Adipose tissue (tissue), 3 donors: ENCODE measurements around the gene GABRD. TPM values are rescaled to one million over a fixed set of nuclear protein-coding genes. Genes with fewer than 3 reads are reported as not detected.
"Not testable (repeated sequence)": the region's sequence is repeated elsewhere in the genome, so short reads cannot be mapped to it uniquely, and the experiment has no call there.

Experiments used
- H3K27ac ChIP-seq: one replicate; pipeline ENCODE4 v1.5.1; 2013; ENCODE audit warnings: low read depth, low read length
- WGBS, 3 donors: extraction: QIAGEN DNeasy Blood & Tissue Kit; methylation state at CpG; one replicate each; pipeline ENCODE4 v1.1.7; 2013; 5-methylcytosine and 5-hydroxymethylcytosine counted together
- polyA plus RNA-seq, 3 donors: library from polyadenylated mRNA; stranded (reverse); fragments of 200-250 nt; gene quantifications; one replicate each; pipeline ENCODE4 v1.2.3, GENCODE V29; 2013
- donor health status: healthy with polysubstance abuse.
- donor health status: Bipolar disorder and iron deficiency.
- donor health status: healthy.

GABRD gene, protein sequence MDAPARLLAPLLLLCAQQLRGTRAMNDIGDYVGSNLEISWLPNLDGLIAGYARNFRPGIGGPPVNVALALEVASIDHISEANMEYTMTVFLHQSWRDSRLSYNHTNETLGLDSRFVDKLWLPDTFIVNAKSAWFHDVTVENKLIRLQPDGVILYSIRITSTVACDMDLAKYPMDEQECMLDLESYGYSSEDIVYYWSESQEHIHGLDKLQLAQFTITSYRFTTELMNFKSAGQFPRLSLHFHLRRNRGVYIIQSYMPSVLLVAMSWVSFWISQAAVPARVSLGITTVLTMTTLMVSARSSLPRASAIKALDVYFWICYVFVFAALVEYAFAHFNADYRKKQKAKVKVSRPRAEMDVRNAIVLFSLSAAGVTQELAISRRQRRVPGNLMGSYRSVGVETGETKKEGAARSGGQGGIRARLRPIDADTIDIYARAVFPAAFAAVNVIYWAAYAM
- polyA plus RNA-seq, result under 1 TPM in 2 of 3 donors, not detected in 1; 0.28 to 0.30 TPM

DNA sequence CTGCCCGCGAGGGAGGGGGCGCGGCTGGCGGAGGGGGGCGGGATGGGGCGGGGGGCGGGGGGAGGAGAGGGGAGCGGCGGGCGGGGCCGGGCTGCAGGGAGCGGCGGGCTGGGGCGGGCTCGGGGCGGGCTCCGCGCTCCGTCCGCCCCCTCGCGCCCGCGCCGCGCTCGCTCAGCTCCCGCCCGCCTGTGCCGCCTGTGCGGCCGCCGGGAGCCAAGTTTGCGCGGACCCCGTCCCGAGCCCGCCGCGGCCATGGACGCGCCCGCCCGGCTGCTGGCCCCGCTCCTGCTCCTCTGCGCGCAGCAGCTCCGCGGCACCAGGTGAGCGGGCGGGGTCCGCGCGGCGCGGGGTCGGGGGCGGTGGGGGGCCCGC lies at the start of gene GABRD:
GABRD (plus strand) TSS at position 174 of the 372 bp plus-strand sequence; CDS start at position 253, 79 bp downstream.
- no peak within 1 kb of the TSS for H3K27ac ChIP-seq
- 1% methylated on average over 19 to 45 of the region's 60 CpGs; no CpG with 5 or more reads in 1 of the 3 donors for WGBS, 3 donors

DNA sequence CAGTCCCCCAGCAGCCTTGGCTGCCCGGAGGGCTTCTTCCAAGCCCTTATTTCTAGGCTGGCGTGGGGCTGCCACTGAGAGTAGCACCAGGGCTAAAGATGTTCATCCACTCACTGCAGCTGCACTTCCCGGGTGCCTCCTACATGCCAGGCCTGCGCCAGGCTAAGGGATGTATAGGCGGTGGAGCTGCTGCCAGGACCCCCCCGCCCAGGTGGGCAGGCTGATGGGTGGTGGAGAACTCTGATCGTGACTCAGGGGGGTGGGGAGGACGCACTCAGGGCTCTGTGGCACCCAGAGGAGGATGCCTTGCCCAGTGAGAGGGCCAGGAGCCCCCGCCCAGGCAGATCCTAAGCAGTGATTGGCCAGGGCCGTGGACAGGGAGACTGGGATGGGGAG lies 49.6 kb upstream of the GABRD start:
- no peak overlapping the region for H3K27ac ChIP-seq
- WGBS, 3 donors, result 71 to 77% (median 76%) methylated on average over 10 of the region's 10 CpGs

DNA sequence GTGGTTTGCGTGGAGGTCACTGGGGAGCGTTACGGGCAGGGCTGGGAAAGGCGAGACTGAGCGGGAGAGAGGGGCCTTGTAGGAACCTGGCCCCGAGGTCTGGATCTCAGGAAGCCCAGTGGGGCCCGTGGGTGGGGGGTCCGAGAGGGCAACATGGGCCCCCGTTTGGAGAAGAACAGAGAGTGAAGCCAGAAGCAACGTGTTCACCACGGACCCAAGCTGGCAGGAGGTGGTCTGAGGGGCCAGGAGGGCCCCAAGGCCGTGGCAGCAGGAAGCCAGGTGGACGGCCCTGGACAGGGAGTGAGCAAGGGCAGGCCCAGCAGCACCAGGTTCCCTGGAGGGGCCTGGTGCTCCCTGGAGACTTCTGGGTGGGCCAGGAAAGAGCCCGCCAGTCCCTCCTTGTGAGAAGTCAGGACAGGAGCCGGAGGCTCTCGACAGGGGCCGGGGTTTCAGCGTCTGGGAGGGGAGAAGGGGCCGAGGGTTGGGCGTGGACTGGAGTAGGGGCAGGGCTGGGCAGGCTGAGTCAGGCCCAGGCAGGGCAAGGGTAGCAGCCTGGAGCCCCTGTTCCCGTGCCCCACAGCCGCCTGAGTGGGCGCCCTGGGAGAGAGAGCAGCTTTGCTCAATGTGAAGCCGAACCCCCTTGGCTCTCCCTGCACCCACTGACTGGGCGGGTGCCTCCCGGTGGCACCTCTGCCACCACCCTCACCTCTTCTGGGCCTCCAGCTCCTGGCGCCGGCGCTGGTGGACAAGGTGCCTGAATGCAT lies 49.0 kb upstream of the GABRD start:
- H3K27ac ChIP-seq, result no peak overlapping the region
- WGBS, 3 donors, result 74 to 77% (median 76%) methylated on average over 25 to 29 of the region's 29 CpGs

DNA sequence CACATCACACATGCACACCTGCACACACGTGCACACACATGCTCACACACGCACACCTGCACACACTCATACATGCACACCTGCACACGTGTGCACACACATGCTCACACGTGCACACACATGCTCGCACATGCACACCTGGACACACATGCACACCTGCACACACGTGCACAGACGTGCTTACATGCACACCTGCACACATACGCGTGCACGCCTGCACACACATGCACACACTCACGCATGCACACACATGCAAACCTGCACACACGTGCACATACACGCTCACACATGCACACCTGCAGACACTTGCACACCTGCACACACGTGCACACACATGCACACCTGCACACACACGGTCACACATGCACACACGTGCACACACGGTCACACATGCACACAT lies 48.1 kb upstream of the GABRD start:
- 86 to 91% (median 90%) methylated on average over 17 of the region's 17 CpGs for WGBS, 3 donors
- no peak overlapping the region for H3K27ac ChIP-seq

DNA sequence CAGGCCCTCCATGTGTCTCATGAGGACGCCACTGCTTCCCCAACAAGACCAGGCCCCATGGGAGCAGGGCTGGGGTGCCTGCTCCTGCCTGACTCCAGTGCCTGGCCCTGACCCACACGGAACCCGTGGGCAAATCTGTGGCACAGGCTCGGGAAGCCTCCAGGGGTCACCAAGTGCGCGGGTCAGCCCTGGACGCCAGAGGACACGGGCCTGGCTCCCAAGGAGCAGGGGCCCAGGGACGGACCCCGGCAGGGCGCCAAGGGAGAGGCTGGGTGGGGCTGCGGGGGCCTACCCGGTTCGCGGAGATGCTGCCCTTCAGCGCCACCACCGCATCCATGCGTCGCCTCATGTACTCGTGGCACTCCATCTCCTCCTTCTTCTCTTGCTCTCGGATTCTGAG lies 47.5 kb upstream of the GABRD start:
- H3K27ac ChIP-seq, result no peak overlapping the region
- 89 to 97% (median 91%) methylated on average over 15 to 21 of the region's 21 CpGs for WGBS, 3 donors

DNA sequence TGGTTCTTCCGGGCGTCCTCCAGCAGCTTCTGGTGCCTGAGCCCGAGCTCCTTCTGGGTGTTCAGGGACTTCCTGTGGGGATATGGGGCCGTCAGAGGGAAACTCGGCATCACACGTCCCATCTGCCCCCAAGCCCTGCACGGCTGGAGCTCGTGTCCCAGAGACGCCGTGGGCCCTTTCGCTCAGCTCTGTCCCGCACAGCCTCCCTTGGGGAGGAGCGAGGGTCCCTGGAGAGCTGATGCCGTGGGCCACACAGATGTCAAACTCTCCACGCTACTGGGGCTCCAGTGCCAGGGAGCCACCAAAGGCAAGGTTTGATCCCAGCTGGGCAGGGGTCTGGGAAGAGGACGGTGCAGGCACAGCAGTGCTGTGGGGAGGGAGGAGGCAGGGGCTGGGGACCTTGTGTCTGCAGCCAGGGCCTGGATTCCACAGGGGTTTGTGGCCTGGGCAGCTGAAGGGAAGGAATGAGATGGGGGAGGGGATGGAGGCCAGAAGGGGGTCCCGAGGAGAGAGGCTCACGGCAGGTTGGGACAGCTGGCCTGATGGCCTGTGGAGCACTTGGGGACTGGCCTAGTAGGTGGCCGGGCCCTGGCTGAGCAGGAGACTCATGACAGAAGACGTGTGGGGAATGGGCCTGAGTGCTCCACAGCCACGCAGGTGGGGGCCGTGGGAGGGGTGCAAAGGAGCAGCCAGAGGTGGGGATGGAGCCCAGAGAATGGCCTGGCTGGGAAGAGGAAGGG lies 46.0 kb upstream of the GABRD start:
- H3K27ac ChIP-seq, result no peak overlapping the region
- WGBS, 3 donors, result 67 to 75% (median 69%) methylated on average over 22 of the region's 22 CpGs

DNA sequence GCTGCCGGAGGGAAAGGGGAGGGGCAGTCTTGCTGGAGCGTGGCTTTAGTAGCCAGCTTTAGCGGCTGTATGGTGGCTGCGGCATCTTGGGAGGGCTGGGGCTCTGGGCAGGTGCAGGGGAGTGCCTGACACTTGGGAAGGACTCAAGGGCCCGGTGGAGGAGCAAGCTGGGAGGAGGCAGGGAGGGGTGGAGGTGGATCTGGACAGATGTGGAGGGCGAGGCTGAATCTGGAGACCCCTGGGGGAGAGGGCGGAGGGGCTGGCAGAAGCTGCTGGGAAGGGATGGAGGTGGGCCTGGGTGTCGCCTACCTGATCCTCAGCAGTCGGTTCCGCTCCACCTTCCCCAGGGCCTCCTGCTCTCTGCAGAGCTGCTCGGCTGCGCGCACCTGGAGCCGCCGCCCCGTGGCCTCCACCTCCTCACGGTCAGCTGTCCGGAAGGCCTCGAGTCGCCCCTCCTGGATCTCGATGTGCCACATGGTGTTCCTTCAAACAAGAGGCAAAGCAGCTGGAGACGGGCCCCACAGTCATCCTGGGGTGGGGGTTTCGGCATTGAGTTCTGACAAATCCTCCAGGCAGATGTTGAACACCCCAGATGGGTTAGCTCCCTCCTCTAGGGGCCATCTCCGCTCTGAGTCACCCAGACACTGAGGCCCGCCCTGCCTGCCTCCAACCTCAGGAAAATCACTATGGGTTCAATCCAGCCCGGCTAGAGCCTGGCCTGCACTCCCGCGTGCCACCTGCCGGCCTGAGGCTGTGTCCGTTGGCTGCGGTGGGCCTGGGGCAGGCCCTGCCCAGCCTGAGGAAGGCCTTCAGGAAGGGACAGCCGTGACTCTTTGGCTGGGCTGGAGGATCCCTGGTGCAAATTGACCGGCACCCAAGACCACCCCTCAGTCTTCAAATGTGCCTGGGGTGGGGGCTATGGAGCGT lies 45.2 kb upstream of the GABRD start:
- WGBS, 3 donors, result 80 to 86% (median 84%) methylated on average over 32 to 34 of the region's 34 CpGs

DNA sequence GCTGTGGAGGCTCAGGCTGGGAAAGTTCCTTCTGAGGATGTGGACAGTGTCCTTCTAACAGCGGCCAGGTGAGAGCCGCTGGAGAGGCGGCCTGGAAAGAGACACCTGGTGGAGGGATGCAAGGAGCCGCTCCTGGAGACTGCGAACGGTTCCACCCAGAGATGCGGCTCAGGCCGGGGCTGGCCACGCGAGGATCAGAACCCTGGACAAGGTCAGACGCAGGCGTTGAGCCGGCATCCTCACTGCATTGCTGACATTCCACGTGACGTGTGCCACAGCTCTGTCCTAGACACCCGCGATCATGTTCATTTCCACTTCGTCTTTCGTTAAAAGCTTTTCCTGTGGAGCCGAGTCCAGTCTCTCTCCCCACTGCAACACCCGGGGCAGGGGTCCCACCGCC lies 44.3 kb upstream of the GABRD start:
- WGBS, 3 donors, result 56 to 77% (median 75%) methylated on average over 22 of the region's 22 CpGs
- no peak overlapping the region for H3K27ac ChIP-seq

More for the DNA sequence above, 45.2 kb upstream of the GABRD start:
- H3K27ac ChIP-seq, result no peak overlapping the region

DNA sequence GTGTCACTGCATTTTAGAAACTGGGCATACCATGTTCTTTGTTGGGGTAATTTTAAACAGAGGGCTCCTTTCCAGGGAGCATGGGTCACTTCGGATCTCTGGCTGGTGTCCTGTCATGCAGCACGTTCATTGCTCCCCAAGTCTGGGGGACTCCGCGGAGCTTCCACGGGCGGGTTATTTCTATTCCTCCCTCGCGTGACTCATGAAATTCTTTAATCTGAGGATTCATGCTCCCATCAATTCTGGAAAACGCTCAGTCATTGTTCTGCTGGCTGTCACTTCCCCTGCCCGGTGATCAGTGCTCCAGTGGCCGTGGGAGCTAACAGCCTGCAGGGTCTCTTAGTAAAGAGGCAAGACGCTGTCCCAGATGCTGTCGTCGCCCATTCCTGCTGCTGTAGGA lies 43.6 kb upstream of the GABRD start:
- 66 to 76% (median 71%) methylated on average over 14 of the region's 14 CpGs for WGBS, 3 donors
- no peak overlapping the region for H3K27ac ChIP-seq

DNA sequence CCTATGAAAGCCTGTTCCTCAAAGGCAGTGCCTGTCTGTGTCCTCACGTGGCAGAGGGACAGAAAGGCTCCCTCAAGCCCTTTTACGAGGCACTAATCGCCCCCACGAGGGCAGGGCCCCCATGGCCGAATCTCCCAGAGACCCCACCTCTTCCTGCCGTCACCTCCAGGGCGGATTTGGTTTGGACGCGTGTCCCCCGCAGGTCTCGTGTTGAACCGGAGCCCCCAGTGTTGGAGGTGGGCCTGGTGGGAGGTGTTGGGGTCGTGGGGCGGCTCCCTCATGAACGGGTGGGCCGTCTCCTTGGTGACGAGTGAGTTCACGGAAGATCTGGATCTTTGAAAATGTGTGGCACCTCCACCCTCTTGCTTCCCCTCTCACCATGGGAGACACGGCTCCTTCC lies 43.1 kb upstream of the GABRD start:
- no peak overlapping the region for H3K27ac ChIP-seq
- WGBS, 3 donors, result 81 to 85% (median 83%) methylated on average over 18 to 19 of the region's 19 CpGs

DNA sequence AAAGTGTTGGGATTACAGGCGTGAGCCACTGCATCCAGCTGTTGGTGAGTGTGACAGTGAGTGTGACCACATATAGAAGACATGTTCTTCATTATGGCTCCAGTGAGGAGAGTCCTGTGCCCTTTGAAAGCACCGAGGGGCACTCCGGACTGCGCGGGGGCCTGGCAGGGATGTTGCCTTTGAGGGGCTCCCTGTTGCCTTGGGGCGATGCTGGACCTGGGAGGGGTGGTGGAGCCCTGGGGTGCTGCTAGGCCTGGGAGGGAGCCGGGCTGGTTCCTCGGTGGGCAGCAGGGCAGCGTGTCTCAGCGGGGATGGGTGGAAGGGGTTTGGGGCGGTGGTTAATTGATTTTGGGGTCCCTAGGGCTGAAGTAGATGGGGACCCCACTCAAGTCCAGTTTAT lies 41.0 kb upstream of the GABRD start:
- 72 to 94% (median 92%) methylated on average over 11 of the region's 11 CpGs for WGBS, 3 donors
- no peak overlapping the region for H3K27ac ChIP-seq

DNA sequence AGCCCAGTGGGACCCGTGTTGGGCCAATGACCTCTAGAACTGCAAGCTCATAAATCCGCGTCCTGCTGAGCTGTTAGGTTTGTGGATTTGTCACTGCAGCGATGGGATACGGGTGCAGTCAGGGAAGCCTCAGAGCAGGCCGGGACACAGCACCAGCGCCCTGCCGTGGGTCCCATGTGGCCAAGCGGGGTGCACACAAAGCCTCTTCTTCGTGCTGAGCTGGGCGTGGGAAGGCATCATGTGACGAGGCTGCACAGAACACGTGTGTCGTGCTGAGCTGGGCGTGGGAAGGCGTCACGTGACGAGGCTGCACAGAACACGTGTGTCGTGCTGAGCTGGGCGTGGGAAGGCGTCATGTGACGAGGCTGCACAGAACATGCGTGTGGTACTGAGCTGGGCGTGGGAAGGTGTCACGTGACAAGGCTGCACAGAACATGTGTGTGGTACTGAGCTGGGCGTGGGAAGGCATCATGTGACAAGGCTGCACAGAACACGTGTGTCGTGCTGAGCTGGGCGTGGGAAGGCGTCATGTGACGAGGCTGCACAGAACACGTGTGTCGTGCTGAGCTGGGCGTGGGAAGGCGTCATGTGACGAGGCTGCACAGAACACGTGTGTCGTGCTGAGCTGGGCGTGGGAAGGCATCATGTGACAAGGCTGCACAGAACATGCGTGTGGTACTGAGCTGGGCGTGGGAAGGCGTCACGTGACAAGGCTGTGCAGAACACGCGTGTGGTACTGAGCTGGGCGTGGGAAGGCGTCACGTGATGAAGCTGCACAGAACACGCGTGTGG lies 40.3 kb upstream of the GABRD start:
- WGBS, 3 donors, result 90 to 94% (median 92%) methylated on average over 42 to 48 of the region's 51 CpGs
- H3K27ac ChIP-seq, result not testable (repeated sequence)

DNA sequence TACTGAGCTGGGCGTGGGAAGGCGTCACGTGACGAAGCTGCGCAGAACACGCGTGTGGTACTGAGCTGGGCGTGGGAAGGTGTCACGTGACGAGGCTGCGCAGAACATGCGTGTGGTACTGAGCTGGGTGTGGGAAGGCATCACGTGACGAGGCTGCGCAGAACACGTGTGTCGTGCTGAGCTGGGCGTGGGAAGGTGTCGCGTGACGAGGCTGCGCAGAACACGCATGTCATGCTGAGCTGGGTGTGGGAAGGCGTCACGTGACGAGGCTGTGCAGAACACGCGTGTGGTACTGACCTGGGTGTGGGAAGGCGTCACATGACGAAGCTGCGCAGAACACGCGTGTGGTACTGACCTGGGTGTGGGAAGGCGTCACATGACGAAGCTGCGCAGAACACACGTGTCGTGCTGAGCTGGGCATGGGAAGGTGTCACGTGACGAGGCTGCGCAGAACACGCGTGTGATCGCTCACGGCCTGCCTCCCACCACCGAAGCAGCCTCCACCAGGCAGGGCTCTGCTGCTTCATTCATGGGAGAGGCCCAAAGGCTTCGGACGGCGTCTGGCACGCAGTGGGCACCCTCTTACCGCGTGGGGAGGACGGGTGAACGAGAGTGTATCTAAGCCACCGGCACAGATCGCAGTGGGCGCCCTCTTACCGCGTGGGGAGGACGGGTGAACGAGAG lies 39.5 kb upstream of the GABRD start:
- no peak overlapping the region for H3K27ac ChIP-seq
- WGBS, 3 donors, result 90 to 96% (median 96%) methylated on average over 57 to 61 of the region's 61 CpGs

DNA sequence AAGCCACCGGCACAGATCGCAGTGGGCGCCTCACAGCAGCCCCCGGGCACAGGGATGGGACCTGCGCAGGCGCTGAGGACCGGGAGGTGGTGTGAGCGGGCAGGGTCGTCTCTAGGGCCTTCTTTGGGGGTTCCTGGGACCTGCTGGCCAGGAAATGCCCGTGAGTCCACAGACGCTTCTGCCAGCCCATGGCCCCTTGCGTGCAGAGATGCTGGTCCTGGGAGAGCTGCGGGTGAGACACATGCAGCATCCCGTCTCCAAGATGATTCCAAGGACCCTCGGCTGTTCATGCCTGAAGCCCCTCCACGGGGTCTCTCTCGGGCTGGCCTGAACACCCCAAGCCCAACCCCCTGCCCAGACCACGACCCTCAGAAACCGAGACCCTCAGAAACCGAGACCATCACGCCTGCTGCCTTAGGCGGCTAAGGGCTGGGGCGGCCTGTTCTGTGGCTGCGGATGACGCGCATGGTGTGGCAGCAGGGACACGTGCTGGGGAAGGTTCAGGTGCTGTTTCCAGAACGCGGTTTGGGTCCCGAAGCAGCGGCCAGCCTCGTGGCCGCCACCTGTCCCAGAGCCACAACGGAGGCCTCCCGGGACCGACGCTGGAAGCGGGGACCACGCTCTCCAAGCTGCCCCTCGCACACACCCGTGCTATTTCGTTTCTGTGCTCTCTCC lies 38.5 kb upstream of the GABRD start:
- no peak overlapping the region for H3K27ac ChIP-seq
- WGBS, 3 donors, result 92 to 94% (median 93%) methylated on average over 37 to 42 of the region's 42 CpGs

DNA sequence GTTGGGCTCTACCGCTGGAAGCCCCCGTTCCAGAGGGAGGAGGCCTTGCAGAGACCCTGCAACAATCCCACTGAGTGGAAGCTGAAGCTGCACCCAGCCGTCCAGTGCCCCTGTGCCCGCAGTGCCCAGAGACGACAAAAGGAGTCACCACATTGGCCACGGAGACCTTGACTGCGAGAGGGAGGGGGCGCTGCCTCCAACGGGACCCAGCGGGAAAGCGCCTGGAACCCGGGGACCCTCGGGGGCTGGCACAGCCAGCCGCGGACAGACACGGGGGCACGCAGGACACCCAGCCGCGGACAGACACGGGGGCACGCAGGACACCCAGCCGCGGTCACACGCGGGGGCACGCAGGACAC lies 38.0 kb upstream of the GABRD start:
- no peak overlapping the region for H3K27ac ChIP-seq
- WGBS, 3 donors, result 94 to 96% (median 96%) methylated on average over 26 of the region's 26 CpGs

DNA sequence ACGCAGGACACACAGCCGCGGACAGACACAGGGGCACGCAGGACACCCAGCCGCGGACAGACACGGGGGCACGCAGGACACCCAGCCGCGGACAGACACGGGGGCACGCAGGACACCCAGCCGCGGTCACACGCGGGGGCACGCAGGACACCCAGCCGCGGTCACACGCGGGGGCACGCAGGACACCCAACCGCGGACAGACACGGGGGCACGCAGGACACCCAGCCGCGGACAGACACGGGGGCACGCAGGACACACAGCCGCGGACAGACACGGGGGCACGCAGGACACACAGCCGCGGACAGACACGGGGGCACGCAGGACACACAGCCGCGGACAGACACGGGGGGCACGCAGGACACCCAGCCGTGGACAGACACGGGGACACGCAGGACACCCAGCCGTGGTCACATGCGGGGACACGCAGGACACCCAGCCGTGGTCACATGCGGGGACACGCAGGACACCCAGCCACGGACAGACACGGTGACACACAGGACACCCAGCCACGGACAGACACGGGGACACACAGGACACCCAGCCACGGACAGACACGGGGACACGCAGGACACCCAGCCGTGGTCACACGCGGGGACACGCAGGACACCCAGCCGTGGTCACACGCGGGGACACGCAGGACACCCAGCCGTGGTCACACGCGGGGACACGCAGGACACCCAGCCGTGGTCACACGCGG lies 37.4 kb upstream of the GABRD start:
- 89 to 97% (median 97%) methylated on average over 62 to 69 of the region's 73 CpGs for WGBS, 3 donors
- not testable (repeated sequence) for H3K27ac ChIP-seq
